HG03439 (cell line): Measurements from ENCODE around the gene TMUB1.

ENCODE experiments used
- ATAC-seq: cut with Tn5 transposase; IDR thresholded peaks from one replicate; pipeline ENCODE4 v1.9.1; 2021; ENCODE audit warnings: mild to moderate bottlenecking, moderate library complexity; ENCODE audit not compliant: unreplicated experiment

The TMUB1 gene

DNA sequence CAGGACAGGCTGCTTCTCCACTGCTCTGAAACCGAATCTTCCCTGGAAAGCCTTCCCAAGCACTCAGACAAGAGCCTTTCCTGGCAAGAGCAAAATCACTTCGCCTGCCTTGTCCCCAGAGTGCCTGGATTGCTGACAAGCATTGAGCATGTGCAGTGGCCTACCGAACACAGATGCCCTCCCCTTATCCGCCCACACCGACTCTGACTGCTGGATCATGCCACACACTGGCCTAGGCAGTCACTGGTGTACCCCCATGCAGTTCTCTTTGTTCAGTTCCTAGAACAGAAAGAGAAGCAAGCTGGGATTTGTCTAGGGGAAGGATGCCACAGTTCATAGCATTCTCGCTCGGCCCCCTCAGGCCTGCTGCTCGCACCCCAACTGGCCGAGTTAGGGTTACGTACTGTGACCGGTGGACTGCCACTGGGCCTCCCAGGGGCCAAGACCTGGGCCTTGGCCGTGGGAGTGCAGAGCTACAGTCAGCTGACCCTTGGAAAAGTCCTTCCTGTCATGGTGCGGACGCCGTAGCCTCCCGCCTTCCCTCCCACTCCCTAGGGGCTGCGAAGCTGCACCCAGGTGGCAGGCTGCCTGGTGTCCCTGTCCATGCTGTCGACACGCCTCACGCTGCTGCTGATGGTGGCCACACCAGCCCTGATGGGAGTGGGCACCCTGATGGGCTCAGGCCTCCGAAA, 48.1 kb downstream of the TMUB1 start:
- ATAC-seq = no peak

DNA sequence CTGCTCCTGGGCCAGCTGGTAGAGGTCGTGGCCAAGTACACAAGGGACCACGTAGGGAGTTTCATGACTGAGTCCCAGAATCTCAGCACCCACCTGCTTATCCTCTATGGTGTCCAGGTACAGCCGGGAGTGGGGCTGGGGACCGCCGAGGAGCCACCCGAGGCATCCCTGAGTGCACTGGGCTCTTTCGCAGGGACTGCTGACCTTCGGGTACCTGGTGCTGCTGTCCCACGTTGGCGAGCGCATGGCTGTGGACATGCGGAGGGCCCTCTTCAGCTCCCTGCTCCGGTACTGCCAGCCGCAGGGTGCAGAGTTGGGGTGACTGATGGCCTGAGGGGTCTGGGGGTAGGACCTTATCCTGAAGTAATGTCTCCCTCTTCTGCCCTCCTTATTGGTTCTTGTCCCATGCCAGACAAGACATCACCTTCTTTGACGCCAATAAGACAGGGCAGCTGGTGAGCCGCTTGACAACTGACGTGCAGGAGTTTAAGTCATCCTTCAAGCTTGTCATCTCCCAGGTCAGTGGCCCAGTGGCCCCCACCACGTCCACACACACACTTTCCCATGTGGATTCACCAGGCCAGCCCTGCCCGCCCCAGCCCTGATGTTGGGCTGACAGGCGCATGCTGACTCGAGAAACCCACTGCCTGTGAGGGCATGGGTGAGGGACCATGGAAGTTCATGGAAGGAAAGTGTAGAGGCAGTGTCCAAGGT, 48.8 kb downstream of the TMUB1 start:
- no peak for ATAC-seq

DNA sequence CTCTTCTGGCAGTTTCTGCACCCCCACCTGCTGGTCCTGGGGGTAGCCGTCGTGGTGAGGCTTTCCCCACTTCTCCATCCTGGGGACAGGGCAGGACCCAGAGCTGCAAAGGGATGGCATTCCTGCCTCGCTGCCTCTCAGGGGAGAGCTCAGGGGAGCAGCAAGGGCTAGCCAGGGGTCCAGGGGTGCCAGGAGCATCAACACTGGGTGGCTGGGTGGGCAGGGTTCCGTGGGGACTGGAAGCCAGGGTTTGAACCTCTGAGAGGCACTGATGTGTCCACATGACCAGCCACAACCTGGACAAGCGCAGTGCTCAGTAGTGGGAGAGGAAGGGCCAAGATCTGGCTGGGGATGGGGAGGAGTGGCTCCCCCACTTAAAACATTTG, 49.4 kb downstream of the TMUB1 start:
- ATAC-seq = no peak

DNA sequence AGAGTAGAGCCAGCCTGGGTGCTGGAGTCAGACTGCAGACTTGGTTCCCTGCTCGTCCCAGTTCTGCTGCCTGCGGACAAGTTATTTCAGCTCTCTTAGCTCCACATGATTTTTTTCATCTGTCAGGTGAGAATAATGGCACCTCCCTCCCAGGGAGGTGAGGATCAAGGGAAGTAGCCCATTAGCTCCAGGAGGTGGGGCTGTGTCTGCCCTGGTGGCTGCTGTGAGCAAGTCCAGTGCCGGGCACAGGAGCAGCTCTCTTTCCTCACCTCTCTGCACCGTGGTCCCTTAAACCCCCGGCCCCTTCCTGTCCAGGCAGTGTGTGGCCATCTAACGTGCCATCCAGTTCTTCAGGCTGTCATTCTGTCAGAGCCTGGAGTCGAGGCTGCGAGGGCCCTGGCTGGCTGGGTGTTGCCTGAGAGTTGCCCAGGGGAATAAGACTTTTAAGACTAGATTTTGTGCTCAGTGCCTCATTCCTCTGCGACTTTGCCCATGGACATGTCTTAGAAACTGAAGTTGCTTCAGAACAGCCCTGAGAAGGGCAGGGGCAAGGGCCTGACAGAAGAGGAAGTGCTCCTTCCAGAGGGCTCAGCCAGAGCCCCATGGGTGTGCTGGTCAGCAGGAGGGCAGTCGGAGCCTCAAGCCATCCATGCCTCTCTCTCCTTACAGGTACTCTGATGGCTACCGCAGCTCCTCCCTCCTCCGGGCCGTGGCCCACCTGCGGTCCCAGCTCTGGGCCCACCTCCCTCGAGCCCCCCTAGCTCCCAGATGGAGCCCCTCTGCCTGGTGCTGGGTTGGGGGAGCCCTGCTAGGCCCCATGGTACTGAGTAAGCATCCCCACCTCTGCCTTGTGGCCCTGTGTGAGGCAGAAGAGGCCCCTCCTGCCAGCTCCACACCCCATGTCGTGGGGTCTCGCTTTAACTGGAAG, 50.1 kb downstream of the TMUB1 start:
- no peak for ATAC-seq
